Natural killer cell (primary cell): ENCODE results near the gene ITGA1. TPM values are rescaled to one million over a fixed set of nuclear protein-coding genes. Genes with fewer than 3 reads are reported as not detected.

Experiments used
- ATAC-seq, 3 donors: fragments of 150-1000 bp in 2 of 3; fragments of 200-7000 bp in 1 of 3; cut with Tn5 transposase; 1 replicate in 1 of 3; 2 replicates in 2 of 3; pipeline ENCODE4 v1.10.0; 2021; ENCODE audit warnings: mild to moderate bottlenecking in 2 of 3, moderate library complexity in 2 of 3
- DNase-seq, 2 donors: peaks; one replicate each; pipeline versions ENCODE4 v3.0.0 to v3.0.0-alpha.2; 2013 to 2021; ENCODE audit warnings: mixed read lengths in 1 of 2
- H3K27ac ChIP-seq: one replicate; pipeline ENCODE4 v1.5.1; 2013; ENCODE audit warnings: mild to moderate bottlenecking, low read length
- H3K27me3 ChIP-seq: one replicate; pipeline ENCODE4 v1.6.1; 2013; ENCODE audit warnings: low read length; ENCODE audit not compliant: control insufficient read depth, insufficient read depth
- H3K36me3 ChIP-seq: one replicate; pipeline ENCODE4 v1.6.1; 2013; ENCODE audit warnings: low read length; ENCODE audit not compliant: control insufficient read depth, insufficient read depth
- H3K4me1 ChIP-seq: one replicate; pipeline ENCODE4 v1.6.1; 2013; ENCODE audit warnings: low read length; ENCODE audit not compliant: control insufficient read depth, insufficient read depth
- H3K4me3 ChIP-seq: one replicate; pipeline ENCODE4 v1.5.1; 2013; ENCODE audit warnings: low read length
- H3K9me3 ChIP-seq: one replicate; pipeline ENCODE4 v1.6.1; 2013; ENCODE audit warnings: low read length; ENCODE audit not compliant: control insufficient read depth, insufficient read depth
- H3K27ac Mint-ChIP-seq, 2 donors: one replicate each; pipeline ENCODE4 v1.8.0; 2022; ENCODE audit warnings: mild to moderate bottlenecking in 2 of 2, mixed read lengths in 2 of 2, moderate library complexity in 1 of 2
- H3K27me3 Mint-ChIP-seq, 2 donors: one replicate each; pipeline ENCODE4 v1.8.0; 2022; ENCODE audit warnings: low read depth in 2 of 2, mixed read lengths in 2 of 2
- H3K36me3 Mint-ChIP-seq: one replicate; pipeline ENCODE4 v1.8.0; 2022; ENCODE audit warnings: mixed read lengths
- H3K4me1 Mint-ChIP-seq, 2 donors: one replicate each; pipeline ENCODE4 v1.8.0; 2022; ENCODE audit warnings: mixed read lengths in 2 of 2
- H3K4me3 Mint-ChIP-seq: one replicate; pipeline ENCODE4 v1.8.0; 2022; ENCODE audit warnings: mild to moderate bottlenecking, moderate library complexity, mixed read lengths
- H3K9me3 Mint-ChIP-seq, 2 donors: one replicate each; pipeline ENCODE4 v1.8.0; 2022; ENCODE audit warnings: mixed read lengths in 2 of 2
- CTCF ChIP-seq: fragments of 200-600 bp; IDR thresholded peaks from one replicate; pipeline ENCODE4 v1.8.0; 2022; ENCODE audit warnings: antibody characterized with exemption
- WGBS: methylation state at CpG from one replicate; pipeline ENCODE4 v1.1.7; 2013; ENCODE audit warnings: missing lambda C conversion rate; ENCODE audit not compliant: insufficient coverage; 5-methylcytosine and 5-hydroxymethylcytosine counted together
- intact Hi-C: fragments of 100-400 bp; cut with micrococcal nuclease; formaldehyde crosslinking; loops from one replicate; pipeline ENCODE4 v1.14.2; 2022
- total RNA-seq, 4 donors: library from RNA; stranded (reverse); fragments of 120-200 nt in 1 of 4; gene quantifications; one replicate each; pipeline versions ENCODE4 v1.2.3 to v1.2.4, GENCODE V29; 2013 to 2022

The ITGA1 gene
- total RNA-seq, 3 donors from 2014 or later (not counting 1 experiment from before 2014, with no cell fraction given), result 0.45 to 0.82 (median 0.47) TPM

GRCh38 chr5:52867809-52868208, 80.1 kb downstream of the ITGA1 start:
- Mint-ChIP-seq H3K4me3 (no peak overlapping the region), H3K27me3 (peaks cover 7 to 27% of the 10 kb centered on the region in 2 donors), H3K27ac (no peak overlapping the region), H3K36me3 (no peaks in the 10 kb centered on the region), H3K9me3 (no peaks in the 10 kb centered on the region), H3K4me1 (no peaks in the 10 kb centered on the region)
- no peak for DNase-seq
- H3K27me3 ChIP-seq, result peaks cover 2% of the 10 kb centered on the region
- 96% methylated on average over 2 of the region's 2 CpGs for WGBS
- no peaks in the 10 kb centered on the region for H3K4me1 ChIP-seq
- no peaks in the 10 kb centered on the region for H3K9me3 ChIP-seq
- ATAC-seq, result no peak
- intact Hi-C loops, result no loop called here
- no peak overlapping the region for H3K27ac ChIP-seq
- H3K36me3 ChIP-seq, result no peaks in the 10 kb centered on the region
- TF ChIP-seq CTCF, result no peak
- no peak overlapping the region for H3K4me3 ChIP-seq

- intact Hi-C loops, result no loop called here
- Histone ChIP-seq H3K27me3 (peaks cover 2% of the 10 kb centered on the region), H3K4me3 (no peak overlapping the region), H3K36me3 (no peaks in the 10 kb centered on the region), H3K9me3 (no peaks in the 10 kb centered on the region), H3K4me1 (no peaks in the 10 kb centered on the region), H3K27ac (no peak overlapping the region)
- Mint-ChIP-seq H3K4me1 (no peaks in the 10 kb centered on the region), H3K36me3 (no peaks in the 10 kb centered on the region), H3K27me3 (peaks cover 13 to 28% of the 10 kb centered on the region in 2 donors), H3K4me3 (no peak overlapping the region), H3K27ac (no peak overlapping the region), H3K9me3 (no peaks in the 10 kb centered on the region)
- ATAC-seq, result no peak
- no peak for DNase-seq
- no peak for TF ChIP-seq CTCF
- WGBS, result no CpG with 5 or more reads among the region's 2 CpGs
Measured at GRCh38 chr5:52868417-52868816, 80.7 kb downstream of the ITGA1 start.

GRCh38 chr5:52869391-52869790, 81.7 kb downstream of the ITGA1 start:
- no peaks in the 10 kb centered on the region for H3K36me3 ChIP-seq
- DNase-seq (no peak), ATAC-seq (no peak)
- no peak overlapping the region for H3K27ac ChIP-seq
- Mint-ChIP-seq H3K9me3 (no peaks in the 10 kb centered on the region), H3K4me1 (no peaks in the 10 kb centered on the region), H3K36me3 (no peaks in the 10 kb centered on the region), H3K27ac (no peak overlapping the region), H3K27me3 (peaks cover 15 to 23% of the 10 kb centered on the region in 2 donors), H3K4me3 (no peak overlapping the region)
- H3K4me3 ChIP-seq, result no peak overlapping the region
- intact Hi-C loops, result no loop called here
- no peak for TF ChIP-seq CTCF
- H3K27me3 ChIP-seq, result peaks cover 2% of the 10 kb centered on the region
- no peaks in the 10 kb centered on the region for H3K4me1 ChIP-seq
- 93% methylated on average over 4 of the region's 4 CpGs for WGBS
- no peaks in the 10 kb centered on the region for H3K9me3 ChIP-seq

- ATAC-seq (no peak), DNase-seq (no peak)
- Mint-ChIP-seq H3K4me3 (no peak overlapping the region), H3K27ac (no peak overlapping the region), H3K9me3 (no peaks in the 10 kb centered on the region), H3K27me3 (peaks cover 16 to 23% of the 10 kb centered on the region in 2 donors), H3K36me3 (no peaks in the 10 kb centered on the region), H3K4me1 (no peaks in the 10 kb centered on the region)
- WGBS, result 89% methylated on average over 1 of the region's 1 CpG
- Histone ChIP-seq H3K27ac (no peak overlapping the region), H3K27me3 (peaks cover 2% of the 10 kb centered on the region), H3K4me1 (no peaks in the 10 kb centered on the region), H3K4me3 (no peak overlapping the region), H3K36me3 (no peaks in the 10 kb centered on the region), H3K9me3 (no peaks in the 10 kb centered on the region)
- TF ChIP-seq CTCF, result no peak
- intact Hi-C loops, result no loop called here
Measured at GRCh38 chr5:52870448-52870847, 82.7 kb downstream of the ITGA1 start.
